Measurements from ENCODE around the gene UCK2. TPM values are rescaled to one million over a fixed set of nuclear protein-coding genes. Genes with fewer than 3 reads are reported as not detected.

The UCK2 gene
- total RNA-seq, 1 donor from 2014 or later = 66.7 TPM

GRCh38 chr1:165823552-165824268 lies 3.7 kb upstream of the UCK2 start:
- no peak for TF ChIP-seq CTCF (conservative IDR thresholded peaks at IDR 0.05)
- Mint-ChIP-seq H3K27ac (ENCODE audit: unreplicated experiment) (no peak overlapping the region), H3K4me3 (no peak overlapping the region), H3K36me3 (ENCODE audit: low read depth) (no peaks in the 10 kb centered on the region), H3K27me3 (ENCODE audit: low read depth) (peaks cover 2% of the 10 kb centered on the region), H3K4me1 (peaks cover 18% of the 10 kb centered on the region), H3K9me3 (no peaks in the 10 kb centered on the region)
- DNase-seq (ENCODE audit: low read depth, low spot score) = no peak

GRCh38 chr1:165824269-165824643 lies 3.2 kb upstream of the UCK2 start:
- no peak for TF ChIP-seq CTCF (conservative IDR thresholded peaks at IDR 0.05)
- Mint-ChIP-seq H3K27me3 (ENCODE audit: low read depth) (peaks cover 2% of the 10 kb centered on the region), H3K9me3 (no peaks in the 10 kb centered on the region), H3K36me3 (ENCODE audit: low read depth) (no peaks in the 10 kb centered on the region), H3K4me3 (peak overlapping the region; percentile 56), H3K27ac (ENCODE audit: unreplicated experiment) (no peak overlapping the region), H3K4me1 (peaks cover 24% of the 10 kb centered on the region)
- DNase-seq (ENCODE audit: low read depth, low spot score) = no peak

DNA sequence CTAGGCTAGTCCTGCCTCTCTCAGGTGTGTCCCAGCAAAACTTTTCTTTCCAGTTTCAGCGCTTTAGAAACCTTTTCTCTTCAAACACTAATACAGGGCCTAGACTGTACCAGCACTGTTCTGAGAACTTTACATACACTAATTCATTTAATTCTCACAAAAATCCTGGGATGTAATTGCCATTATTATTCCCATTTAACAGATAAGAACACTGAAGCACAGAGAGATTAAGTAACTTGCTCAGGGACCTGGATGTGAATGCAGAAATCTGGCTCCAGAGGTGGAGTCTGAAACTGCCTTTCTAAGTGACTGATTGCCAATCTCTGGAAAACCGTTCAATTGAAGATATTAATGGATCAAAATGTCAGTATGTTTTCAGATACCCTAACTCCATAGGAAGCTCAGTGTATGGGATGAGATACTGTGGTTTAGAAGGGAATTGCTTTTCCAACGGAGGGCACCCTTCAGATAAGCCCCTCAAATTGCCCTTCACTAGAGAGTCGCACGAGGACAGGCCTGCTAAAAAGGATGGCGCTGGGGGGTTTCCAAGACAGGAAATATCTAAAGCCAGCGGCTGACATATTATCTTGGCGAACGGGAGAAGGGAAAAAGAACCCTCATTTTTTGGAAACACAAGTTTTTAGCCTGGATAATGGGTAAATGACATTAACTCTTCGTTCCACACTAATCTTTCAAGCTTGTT lies 698 bp upstream of the UCK2 start:
- no peak overlapping the region for H3K27ac Mint-ChIP-seq (ENCODE audit: unreplicated experiment)
- no peak for TF ChIP-seq CTCF (conservative IDR thresholded peaks at IDR 0.05)
- peaks cover 34% of the 10 kb centered on the region for H3K4me1 Mint-ChIP-seq
- peaks cover 2% of the 10 kb centered on the region for H3K27me3 Mint-ChIP-seq (ENCODE audit: low read depth)
- no peaks in the 10 kb centered on the region for H3K9me3 Mint-ChIP-seq
- peaks cover 5% of the 10 kb centered on the region for H3K36me3 Mint-ChIP-seq (ENCODE audit: low read depth)
- DNase-seq (ENCODE audit: low read depth, low spot score) = no peak
- H3K4me3 Mint-ChIP-seq = peak overlapping the region; percentile 89

DNA sequence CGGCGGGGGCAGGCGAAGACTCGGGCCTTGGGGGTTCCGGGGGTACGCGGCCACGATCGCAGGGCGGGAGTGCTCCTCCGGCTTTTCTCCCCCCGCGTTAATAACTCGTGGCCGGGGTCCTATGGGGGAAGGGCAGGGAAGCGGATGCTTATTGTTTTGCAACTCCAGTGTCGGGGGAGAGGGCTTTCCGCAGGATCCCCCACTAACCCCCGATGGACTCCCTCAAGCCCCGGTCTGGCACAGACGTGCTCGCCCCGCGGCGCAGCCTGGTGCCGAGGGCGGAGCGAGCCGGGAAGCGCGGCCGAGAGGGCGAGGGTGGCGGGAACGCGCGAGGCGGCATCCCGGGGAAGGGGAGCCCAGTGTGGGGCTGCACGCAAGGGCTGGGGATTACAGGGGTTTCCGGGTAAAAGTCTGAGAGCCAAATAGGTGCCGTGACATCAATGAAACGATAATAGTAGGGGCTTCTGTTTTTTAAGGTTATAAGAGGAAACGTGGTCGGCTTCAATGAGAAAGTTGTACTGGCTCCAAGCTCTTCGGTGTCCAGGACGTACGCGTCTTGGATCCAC lies 772 bp downstream of the UCK2 start:
- peak; percentile 50 for DNase-seq (ENCODE audit: low read depth, low spot score)
- Mint-ChIP-seq H3K27ac (ENCODE audit: unreplicated experiment) (peak overlapping the region; percentile 99), H3K9me3 (no peaks in the 10 kb centered on the region), H3K4me1 (peaks cover 41% of the 10 kb centered on the region), H3K4me3 (peak overlapping the region; percentile 100), H3K27me3 (ENCODE audit: low read depth) (peaks cover 2% of the 10 kb centered on the region), H3K36me3 (ENCODE audit: low read depth) (peaks cover 5% of the 10 kb centered on the region)
- no peak for TF ChIP-seq CTCF (conservative IDR thresholded peaks at IDR 0.05)

GRCh38 chr1:165828669-165829329 lies 1.4 kb downstream of the UCK2 start:
- Mint-ChIP-seq H3K27ac (ENCODE audit: unreplicated experiment) (peak overlapping the region; percentile 99), H3K4me1 (peaks cover 41% of the 10 kb centered on the region), H3K4me3 (peak overlapping the region; percentile 100), H3K27me3 (ENCODE audit: low read depth) (peaks cover 2% of the 10 kb centered on the region), H3K36me3 (ENCODE audit: low read depth) (peaks cover 5% of the 10 kb centered on the region), H3K9me3 (no peaks in the 10 kb centered on the region)
- TF ChIP-seq CTCF (conservative IDR thresholded peaks at IDR 0.05) = no peak
- peak; percentile 43 for DNase-seq (ENCODE audit: low read depth, low spot score)
